Mucosa of descending colon (tissue), 3 donors: ENCODE results near the gene RAB6B. TPM values are rescaled to one million over a fixed set of nuclear protein-coding genes. Genes with fewer than 3 reads are reported as not detected.
A peak's percentile ranks its signal among the peaks of the same experiment; 100 is the strongest.

ENCODE experiments used
- ATAC-seq: fragments of 200-7000 bp; cut with Tn5 transposase; one replicate; pipeline ENCODE4 v1.9.1; 2020; ENCODE audit warnings: mild to moderate bottlenecking, moderate library complexity
- DNase-seq, 3 donors: peaks; one replicate each; pipeline ENCODE4 v3.0.0-alpha.2; 2020
- H3K36me3 ChIP-seq: fragments of 200-600 bp; one replicate; pipeline ENCODE4 v1.8.0; 2021; ENCODE audit warnings: low read depth, mild to moderate bottlenecking
- H3K4me1 ChIP-seq: fragments of 200-600 bp; one replicate; pipeline ENCODE4 v1.8.0; 2021; ENCODE audit warnings: low read depth, mild to moderate bottlenecking
- H3K4me3 ChIP-seq: fragments of 200-600 bp; one replicate; pipeline ENCODE4 v1.8.0; 2021; ENCODE audit warnings: mild to moderate bottlenecking
- H3K9me3 ChIP-seq: fragments of 200-600 bp; one replicate; pipeline ENCODE4 v1.8.0; 2021; ENCODE audit warnings: mild to moderate bottlenecking
- intact Hi-C, 2 donors: fragments of 100-400 bp; cut with DNase I in 1 of 2; cut with micrococcal nuclease in 1 of 2; formaldehyde crosslinking; loops; one replicate each; pipeline versions ENCODE4 v1.11.0 to v1.11.1; 2022; cut with DNase I, micrococcal nuclease
- total RNA-seq, 3 donors: library from RNA; stranded (reverse); fragmentation: NEBNext Ultra II Directional in 2 of 3; extraction: Animal tissue kit (Norgen Biotek cat#: 25700) in 2 of 3; gene quantifications; one replicate each; pipeline versions ENCODE4 v1.2.1 to v1.2.4, GENCODE V29; 2021 to 2023
- TF ChIP-seq, protein P1 (sequence below): fragments of 200-600 bp; IDR thresholded peaks from one replicate; pipeline ENCODE4 v1.8.0; 2022; ENCODE audit warnings: antibody characterized with exemption, mild to moderate bottlenecking
- donor health status: DM: no; HTN: no; CAD: no; lungs with moderate emphysema.
- donor health status: DM: no; HTN: no; CAD: no.
- donor health status: DM: no; HTN: yes; CAD: no.

The RAB6B gene
- total RNA-seq, 3 donors from 2014 or later: 4.1 to 11.6 (median 4.8) TPM

DNA sequence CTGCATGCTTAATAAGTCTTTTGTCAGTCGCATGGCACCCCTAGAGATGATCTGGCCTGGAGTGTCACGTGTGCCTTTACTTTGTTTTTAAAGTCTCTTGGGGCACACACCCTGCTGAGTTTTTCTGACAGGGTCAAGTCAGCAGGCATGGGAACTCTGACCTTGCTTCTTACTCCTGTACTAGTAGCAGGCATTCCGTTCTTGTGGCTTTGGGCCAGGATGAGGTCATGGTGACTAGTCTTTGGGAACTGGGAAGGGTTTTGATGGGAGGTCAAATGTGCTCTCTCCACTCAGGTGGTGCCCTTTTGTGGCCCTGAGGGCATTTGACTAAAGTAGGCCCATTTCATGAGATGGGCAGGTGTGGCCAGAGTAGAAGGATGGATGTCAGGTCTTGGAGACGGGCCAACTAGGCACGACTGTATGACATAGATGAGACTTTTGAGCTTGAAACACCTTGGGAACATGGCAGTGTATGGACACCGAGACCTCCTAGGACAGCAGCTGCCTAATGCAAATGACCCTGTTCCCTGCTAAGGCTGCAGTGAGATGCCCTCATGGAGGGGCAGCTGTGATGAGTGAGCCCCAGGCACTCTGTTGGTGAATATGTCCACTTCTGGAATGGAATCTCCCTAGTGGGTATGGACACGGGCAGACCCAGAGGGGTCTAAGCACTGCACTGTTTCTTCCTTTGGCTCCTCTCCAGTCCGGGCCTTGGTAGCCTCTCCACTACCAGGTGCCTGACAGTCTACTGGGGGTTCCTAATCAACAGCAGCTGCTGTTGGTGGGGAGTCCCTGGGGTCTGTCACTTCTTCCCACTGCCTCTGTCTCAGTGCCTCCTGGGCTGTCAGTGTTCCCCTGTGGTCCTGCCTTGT lies 73.7 kb downstream of the RAB6B start:
- TF ChIP-seq, protein P1, sequence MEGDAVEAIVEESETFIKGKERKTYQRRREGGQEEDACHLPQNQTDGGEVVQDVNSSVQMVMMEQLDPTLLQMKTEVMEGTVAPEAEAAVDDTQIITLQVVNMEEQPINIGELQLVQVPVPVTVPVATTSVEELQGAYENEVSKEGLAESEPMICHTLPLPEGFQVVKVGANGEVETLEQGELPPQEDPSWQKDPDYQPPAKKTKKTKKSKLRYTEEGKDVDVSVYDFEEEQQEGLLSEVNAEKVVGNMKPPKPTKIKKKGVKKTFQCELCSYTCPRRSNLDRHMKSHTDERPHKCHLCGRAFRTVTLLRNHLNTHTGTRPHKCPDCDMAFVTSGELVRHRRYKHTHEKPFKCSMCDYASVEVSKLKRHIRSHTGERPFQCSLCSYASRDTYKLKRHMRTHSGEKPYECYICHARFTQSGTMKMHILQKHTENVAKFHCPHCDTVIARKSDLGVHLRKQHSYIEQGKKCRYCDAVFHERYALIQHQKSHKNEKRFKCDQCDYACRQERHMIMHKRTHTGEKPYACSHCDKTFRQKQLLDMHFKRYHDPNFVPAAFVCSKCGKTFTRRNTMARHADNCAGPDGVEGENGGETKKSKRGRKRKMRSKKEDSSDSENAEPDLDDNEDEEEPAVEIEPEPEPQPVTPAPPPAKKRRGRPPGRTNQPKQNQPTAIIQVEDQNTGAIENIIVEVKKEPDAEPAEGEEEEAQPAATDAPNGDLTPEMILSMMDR: no peak
- intact Hi-C loops: loop anchor here (5.0 kb wide), 1 partner anchor 105 kb away; no protein-coding TSS in a partner anchor
- ATAC-seq: peak; percentile 72

DNA sequence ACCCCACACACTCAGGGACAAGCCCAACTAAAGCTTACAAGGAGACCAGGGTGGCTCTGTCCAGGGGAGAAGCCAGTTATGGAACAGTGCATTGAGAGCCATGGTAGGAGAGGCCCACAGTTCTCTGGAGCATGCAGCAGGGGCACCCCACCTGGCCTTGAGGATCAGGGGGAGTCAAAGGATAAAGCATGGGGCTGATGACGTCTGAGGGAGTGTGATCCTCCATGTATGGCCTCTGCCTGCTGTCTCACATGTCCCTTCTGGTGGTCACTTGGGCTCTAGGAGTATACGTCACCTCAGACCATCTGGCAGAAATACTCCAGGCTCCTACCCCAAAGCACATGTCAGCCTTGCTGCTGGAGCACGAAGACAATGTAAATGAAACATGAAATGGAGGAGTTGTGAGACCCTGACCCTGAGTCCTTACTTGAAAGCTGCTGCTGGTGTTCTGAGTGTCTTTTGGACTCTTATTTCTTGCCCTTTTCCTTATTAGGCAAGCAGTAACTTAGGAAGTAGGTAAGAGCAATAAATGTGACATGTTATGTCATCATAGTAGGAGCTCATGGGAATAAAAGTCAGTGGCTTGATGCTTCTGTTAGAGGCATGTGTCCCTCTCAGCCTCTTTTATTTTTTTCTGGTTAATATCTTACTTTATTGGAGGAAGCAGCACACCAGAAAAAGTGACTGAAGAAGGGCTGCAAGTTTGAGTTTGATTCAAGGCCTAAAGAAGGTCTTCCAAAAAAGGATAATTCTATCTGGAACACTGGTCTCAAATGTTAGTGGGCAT lies 74.6 kb downstream of the RAB6B start:
- Histone ChIP-seq H3K4me3 (no peak overlapping the region), H3K9me3 (no peaks in the 10 kb centered on the region), H3K4me1 (no peaks in the 10 kb centered on the region), H3K36me3 (peaks cover 5% of the 10 kb centered on the region)
- TF ChIP-seq, protein P1: no peak
- ATAC-seq (no peak), DNase-seq (no peak)
- intact Hi-C loops: loop anchor here (5.0 kb wide), 1 partner anchor 106 kb away; no protein-coding TSS in a partner anchor

More for the DNA sequence above, 73.7 kb downstream of the RAB6B start:
- Histone ChIP-seq H3K4me1 (no peaks in the 10 kb centered on the region), H3K4me3 (no peak overlapping the region), H3K9me3 (no peaks in the 10 kb centered on the region), H3K36me3 (peaks cover 5% of the 10 kb centered on the region)
- DNase-seq: peak in 1 of 3 donors; percentile 33

DNA sequence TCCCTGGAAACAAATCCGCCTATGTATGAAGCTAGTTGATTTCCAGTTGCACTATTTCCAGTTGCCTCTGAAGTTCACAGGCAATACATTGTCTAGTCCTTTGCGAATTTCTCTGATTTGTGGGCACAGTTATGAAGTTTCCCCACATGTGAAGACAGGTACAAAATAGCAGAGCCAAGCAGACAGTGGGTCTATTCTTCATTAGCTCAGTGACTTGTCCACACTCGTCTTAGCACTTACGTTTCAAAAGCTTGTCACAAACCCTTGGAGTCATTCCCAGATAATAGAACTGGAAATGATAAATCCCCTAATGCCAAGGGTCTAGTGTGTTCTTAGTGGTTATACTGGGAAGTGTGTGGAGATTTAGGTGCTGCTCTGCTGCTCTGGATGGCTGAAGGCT lies 75.6 kb downstream of the RAB6B start:
- DNase-seq (no peak), ATAC-seq (no peak)
- Histone ChIP-seq H3K9me3 (no peaks in the 10 kb centered on the region), H3K4me3 (no peak overlapping the region), H3K36me3 (peaks cover 5% of the 10 kb centered on the region), H3K4me1 (no peaks in the 10 kb centered on the region)
- intact Hi-C loops: loop anchor here (5.0 kb wide), 1 partner anchor 107 kb away; no protein-coding TSS in a partner anchor
- TF ChIP-seq, protein P1: no peak

DNA sequence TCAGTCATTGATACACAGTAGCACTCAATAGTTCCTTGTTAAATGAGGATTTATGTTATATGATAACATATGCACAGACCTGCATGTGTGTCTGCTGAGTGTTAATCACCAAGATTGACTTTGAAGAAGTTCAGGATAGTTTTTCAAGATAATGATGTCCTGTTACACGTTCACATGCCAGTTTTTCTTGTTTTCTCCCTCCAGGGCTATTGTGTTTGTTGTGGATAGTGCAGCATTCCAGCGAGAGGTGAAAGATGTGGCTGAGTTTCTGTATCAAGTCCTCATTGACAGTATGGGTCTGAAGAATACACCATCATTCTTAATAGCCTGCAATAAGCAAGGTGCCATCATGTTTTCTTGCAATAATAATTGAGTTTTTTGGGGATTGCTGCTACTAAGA lies 80.3 kb downstream of the RAB6B start:
- DNase-seq: no peak
- ATAC-seq: no peak
- Histone ChIP-seq H3K36me3 (peaks cover 5% of the 10 kb centered on the region), H3K4me3 (no peak overlapping the region), H3K4me1 (no peaks in the 10 kb centered on the region), H3K9me3 (no peaks in the 10 kb centered on the region)
- intact Hi-C loops: no loop called here
- TF ChIP-seq, protein P1: no peak

DNA sequence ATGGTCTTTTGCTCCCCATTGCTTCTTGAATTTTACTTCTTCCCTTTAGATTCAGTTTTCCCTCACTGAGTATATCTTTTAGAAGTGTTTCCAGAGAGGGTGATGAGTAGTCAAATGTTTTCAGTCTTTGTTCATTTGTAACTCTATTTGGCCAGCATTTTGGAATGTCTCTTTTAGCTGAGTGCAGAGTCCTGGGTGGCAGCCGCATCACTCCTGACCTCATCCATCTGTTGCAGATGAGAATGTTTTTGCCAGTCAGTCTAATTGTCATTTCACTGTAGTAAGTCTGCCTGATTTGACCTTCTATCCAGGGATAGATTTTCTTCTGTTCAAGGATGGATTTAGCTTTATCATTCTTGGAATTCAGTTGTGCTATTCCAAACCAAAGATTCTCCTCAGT lies 82.8 kb downstream of the RAB6B start:
- intact Hi-C loops: no loop called here
- no peak overlapping the region for H3K4me3 ChIP-seq
- no peaks in the 10 kb centered on the region for H3K4me1 ChIP-seq
- H3K36me3 ChIP-seq: no peaks in the 10 kb centered on the region
- TF ChIP-seq, protein P1: no peak
- DNase-seq (no peak), ATAC-seq (no peak)
- no peaks in the 10 kb centered on the region for H3K9me3 ChIP-seq
